ENCODE measurements around the gene SETDB2.

Gene SETDB2, protein sequence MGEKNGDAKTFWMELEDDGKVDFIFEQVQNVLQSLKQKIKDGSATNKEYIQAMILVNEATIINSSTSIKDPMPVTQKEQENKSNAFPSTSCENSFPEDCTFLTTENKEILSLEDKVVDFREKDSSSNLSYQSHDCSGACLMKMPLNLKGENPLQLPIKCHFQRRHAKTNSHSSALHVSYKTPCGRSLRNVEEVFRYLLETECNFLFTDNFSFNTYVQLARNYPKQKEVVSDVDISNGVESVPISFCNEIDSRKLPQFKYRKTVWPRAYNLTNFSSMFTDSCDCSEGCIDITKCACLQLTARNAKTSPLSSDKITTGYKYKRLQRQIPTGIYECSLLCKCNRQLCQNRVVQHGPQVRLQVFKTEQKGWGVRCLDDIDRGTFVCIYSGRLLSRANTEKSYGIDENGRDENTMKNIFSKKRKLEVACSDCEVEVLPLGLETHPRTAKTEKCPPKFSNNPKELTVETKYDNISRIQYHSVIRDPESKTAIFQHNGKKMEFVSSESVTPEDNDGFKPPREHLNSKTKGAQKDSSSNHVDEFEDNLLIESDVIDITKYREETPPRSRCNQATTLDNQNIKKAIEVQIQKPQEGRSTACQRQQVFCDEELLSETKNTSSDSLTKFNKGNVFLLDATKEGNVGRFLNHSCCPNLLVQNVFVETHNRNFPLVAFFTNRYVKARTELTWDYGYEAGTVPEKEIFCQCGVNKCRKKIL

GRCh38 chr13:49443704-49444523 lies at the start of gene SETDB2, which contains the start of gene CAB39L:
Gene SETDB2 (plus strand): TSS chr13:49444274. CDS start chr13:49451894, 7,620 bp downstream.
Gene CAB39L (minus strand): TSS chr13:49444064. CDS start chr13:49382910, 61,154 bp downstream.
- DNase-seq (ENCODE audit: low read depth, low spot score), result peak; percentile 100

GRCh38 chr13:49395451-49395865 lies 48.6 kb upstream of the SETDB2 start:
- no peak for DNase-seq (ENCODE audit: low read depth, low spot score)

DNA sequence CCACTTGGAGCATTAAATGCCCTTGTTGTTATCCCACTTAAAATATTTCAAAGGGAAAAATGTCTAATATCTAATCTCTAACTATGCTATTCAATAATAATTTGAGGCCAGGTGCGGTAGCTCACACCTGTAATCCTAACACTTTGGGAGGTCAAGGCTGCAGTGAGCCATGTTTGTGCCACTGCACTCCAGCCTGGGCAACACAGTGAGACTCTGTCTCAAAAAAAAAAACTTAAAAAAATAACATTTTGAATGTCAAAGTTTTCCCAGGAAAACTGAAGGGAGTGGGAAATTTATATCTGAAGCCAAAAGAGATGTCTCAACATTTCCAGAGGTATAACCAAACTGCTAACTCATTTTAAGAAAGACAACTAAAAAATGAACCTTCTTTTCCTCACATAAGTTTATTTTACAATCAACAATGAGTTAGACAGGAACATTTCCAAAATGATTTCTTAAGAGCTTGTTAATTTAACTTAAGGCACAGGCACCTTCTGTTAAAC lies 48.1 kb upstream of the SETDB2 start:
- DNase-seq (ENCODE audit: low read depth, low spot score), result no peak

GRCh38 chr13:49399801-49400472 lies 44.1 kb upstream of the SETDB2 start:
- DNase-seq (ENCODE audit: low read depth, low spot score), result no peak

- peak; percentile 74 for DNase-seq (ENCODE audit: low read depth, low spot score)
These were observed 43.1 kb upstream of the SETDB2 start for GRCh38 chr13:49400755-49401659.

DNA sequence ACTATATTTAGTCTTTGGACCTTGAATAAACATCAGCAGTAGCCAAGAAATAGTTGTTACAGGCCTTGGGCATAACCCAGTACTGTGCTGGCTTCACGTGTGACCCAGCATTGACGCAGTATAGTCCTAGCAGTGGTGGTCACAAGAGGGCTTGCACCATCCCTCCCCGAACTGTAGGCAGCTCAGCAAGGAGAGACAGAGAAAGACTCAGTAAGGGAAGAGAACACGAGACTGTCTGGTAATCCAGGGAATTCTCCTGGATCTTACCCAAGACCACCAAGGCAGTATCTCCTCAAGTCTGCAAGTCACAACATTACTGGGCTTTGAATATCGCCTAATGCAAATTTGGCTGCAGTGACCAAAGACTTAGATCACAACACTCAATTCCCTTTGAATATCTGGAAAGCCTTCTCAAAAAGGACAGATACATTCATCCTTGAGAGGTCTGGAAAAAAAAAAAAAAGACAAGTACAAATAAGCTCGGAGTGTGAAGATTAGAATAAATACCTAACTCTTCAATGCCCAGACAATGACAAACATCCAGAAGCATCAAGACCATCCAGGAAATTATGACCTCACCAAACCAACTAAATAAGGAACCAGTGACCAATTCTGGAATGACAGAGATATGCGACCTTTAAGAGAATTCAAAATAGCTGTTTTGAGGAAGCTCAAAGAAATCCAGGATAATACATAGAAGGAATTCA lies 39.9 kb upstream of the SETDB2 start:
- DNase-seq (ENCODE audit: low read depth, low spot score), result no peak

- DNase-seq (ENCODE audit: low read depth, low spot score), result no peak
These were observed 39.4 kb upstream of the SETDB2 start for GRCh38 chr13:49404703-49405020.

DNA sequence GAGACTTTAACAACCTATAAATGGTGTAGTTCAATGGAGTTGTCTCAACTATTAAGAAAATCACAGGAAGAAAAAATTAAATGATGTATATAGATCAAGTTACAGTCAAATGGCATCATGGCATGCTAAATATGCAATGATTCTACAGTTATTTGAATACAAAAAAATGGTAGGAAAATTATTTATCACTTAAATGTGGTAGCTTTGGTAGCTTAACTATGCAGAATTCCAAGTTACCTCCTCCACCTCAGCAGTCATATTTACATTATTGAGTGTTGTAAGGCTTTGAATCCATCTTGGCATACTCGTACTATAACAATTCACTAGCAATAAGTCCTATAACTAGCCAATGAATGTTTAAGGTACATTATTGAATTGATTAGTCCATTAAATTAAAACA lies 37.0 kb upstream of the SETDB2 start:
- no peak for DNase-seq (ENCODE audit: low read depth, low spot score)

DNA sequence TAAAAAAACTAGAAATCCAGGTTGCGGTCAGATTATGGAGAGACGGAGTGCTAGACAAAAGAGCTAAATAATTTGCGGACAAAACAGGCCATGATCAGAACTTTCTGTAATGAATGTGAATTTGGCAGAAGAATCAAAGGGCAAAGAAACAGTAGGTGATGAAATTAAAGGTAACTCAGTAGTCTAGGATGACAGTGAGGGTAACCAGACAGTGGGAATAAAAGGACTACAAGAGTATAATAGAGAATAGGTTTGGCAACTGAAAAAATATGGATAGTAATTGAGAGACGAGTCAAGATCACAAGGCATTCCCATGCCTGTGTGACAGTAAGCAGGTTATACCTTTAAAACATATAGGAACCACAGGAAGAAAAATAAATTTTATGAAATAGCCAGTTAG lies 36.1 kb upstream of the SETDB2 start:
- DNase-seq (ENCODE audit: low read depth, low spot score), result no peak

DNA sequence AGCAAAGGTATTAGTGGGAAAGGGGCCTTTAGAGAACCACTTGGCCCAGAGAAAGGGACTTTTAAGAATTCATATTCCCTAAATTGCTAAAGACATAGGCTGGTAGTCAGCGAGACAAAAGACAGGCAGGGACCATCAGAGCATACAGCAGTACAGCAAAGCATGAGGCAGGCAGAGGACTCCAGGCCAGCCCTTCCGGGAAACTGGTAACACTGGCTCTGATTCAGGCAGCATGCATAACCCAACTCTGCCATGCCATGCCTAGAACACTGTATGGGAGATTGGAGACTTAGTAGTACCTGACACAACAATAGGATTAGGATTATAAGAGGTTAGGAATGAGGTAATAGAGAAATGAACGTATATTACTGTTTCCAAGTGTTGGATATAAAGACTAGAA lies 35.1 kb upstream of the SETDB2 start:
- DNase-seq (ENCODE audit: low read depth, low spot score), result no peak

DNA sequence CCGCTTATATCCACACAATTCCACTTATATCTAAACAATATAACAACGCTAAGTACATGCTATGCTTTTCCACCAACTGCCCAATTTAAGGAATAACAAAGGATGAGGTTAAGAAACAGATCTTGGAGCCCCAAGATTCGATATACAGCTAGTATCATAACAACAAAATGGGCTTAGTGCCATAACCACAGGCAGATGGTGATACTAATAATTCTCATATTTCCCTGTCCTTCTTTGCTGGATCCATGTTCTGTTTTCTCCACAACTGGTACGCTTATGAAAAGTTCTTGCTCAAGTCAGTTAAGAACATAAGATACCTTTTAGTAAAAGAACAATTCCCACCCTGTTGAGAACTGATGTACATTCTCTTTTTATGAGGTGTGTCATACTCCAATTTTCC lies 34.1 kb upstream of the SETDB2 start:
- DNase-seq (ENCODE audit: low read depth, low spot score), result no peak

DNA sequence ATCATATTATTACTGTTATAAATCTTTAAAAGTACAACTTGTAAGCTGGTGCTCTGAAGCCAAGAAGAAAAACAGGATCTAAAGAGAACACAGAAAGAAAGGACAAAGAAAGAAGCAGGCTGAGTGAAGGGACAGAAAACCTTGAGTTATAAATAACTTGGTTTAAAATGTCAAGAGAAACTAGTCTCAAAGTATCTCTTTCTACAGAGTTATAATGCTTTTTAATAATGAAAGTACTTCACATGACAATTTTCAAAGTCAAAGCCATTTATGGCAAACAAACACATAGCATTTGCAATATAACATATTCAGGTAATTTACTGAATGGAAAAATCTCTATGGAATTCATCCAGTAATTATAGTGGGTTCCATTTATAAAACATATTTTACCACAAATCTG lies 33.6 kb upstream of the SETDB2 start:
- DNase-seq (ENCODE audit: low read depth, low spot score), result no peak

DNA sequence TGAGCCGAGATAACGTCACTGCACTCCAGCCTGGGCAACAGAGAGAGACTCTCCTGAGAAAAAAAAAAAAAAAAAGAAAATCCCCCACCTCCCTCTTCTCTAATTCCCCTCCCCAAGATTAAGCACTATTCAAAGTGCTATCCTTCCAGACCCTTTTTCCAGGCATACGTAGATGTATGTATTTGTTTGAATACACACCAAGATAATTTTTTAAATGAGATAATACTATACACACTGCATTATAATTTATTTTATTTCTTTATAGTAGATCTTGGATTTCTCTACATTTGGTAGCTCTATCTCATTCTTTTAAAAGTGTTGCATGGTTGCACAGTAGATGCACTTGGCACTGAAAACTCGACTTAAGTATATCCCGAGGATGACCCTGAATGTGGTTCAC lies 32.7 kb upstream of the SETDB2 start:
- DNase-seq (ENCODE audit: low read depth, low spot score), result no peak

DNA sequence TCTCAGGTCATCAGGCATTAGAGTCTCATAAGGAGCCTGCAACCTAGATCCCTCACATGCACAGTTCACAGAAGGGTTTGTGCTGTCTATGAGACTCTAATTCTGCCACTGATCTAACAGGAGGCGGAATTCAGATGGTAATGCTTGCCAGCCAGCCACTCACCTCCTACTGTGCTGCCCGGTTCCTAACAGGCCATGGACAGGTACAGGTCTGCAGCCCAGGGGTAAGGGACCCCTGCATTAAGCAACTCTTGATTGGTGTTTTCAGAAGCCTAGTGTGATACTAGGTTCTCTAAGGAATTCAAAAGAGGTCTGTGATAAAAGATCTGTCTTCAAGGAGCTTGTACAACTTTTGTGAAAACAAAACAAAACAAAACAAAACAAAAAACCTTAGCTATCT lies 31.3 kb upstream of the SETDB2 start:
- no peak for DNase-seq (ENCODE audit: low read depth, low spot score)

DNA sequence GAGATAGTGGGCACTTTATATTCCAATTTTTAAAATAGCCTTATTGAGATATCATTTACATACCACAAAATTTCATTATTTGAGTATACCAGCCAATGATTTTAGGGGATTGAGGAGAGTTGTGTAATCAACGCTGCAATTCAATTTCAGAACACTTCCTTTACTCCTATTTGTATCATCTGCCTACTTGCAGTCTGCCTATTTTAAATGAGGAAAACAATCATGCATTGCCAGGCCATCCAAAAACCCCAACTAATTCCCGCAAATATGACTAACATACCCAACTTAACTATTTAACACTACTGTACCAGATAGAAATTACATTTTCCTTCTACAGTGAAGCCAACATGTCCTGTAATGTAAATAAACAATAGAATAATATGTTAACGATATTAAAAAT lies 26.9 kb upstream of the SETDB2 start:
- no peak for DNase-seq (ENCODE audit: low read depth, low spot score)

DNA sequence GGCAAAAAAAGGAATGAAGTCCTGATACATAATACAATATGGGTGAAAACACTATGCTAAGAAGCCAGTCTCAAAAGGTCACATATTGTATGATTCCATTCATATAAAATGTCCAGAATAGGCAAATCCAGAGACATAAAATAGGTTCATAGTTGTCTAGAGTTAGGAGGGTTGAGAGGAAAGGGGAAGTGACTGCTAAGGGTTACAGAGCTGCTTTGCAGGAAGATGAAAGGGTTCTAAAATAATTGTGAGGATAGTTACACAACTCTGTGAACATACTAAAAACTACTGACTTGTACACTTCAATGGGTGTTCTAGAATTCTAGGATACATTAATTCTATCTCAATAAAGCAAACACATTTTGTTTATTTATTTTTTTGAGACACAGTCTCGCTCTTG lies 25.9 kb upstream of the SETDB2 start:
- no peak for DNase-seq (ENCODE audit: low read depth, low spot score)

GRCh38 chr13:49419276-49419675 lies 24.8 kb upstream of the SETDB2 start:
- DNase-seq (ENCODE audit: low read depth, low spot score), result no peak

- peak; percentile 54 for DNase-seq (ENCODE audit: low read depth, low spot score)
These were observed 22.7 kb upstream of the SETDB2 start for GRCh38 chr13:49421391-49421790.

GRCh38 chr13:49424011-49424560 lies 20.0 kb upstream of the SETDB2 start:
- no peak for DNase-seq (ENCODE audit: low read depth, low spot score)

All from ELF-1 (cell line).